Measurements from ENCODE around the gene APP.
A peak's percentile ranks its signal among the peaks of the same experiment; 100 is the strongest.

Gene APP

DNA sequence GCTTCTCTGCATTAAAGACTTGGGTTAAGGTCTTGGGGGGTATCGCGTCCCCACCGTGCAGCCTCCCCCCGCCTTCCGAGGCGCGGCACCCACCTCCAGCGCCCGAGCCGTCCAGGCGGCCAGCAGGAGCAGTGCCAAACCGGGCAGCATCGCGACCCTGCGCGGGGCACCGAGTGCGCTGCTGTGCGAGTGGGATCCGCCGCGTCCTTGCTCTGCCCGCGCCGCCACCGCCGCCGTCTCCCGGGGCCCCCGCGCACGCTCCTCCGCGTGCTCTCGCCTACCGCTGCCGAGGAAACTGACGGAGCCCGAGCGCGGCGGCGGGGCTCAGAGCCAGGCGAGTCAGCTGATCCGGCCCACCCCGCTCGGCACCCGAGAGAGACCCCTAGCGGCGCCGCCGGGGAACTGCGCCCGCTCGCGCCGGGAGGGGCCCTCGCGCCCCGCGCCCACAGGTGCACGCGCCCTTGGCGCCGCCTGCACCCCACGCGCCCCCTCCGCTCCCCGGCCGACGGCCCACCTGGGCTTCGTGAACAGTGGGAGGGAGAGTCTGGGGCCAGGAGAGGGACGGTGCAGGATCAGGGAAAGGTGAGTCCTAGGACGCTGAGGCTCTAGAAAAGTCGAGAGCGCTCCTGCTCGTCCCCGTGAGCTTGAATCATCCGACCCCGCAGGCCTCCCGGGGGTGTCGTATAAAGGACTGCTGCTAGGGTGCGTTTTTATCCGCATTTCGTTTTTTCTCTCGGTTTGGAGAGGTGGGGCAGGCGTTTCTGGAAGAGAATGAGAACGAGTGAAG, at the start of gene APP:
TSS of gene APP (minus strand) at position 300 of the 787 bp plus-strand sequence. CDS start at position 150, 150 bp downstream.
- DNase-seq = peak; percentile 5

DNA sequence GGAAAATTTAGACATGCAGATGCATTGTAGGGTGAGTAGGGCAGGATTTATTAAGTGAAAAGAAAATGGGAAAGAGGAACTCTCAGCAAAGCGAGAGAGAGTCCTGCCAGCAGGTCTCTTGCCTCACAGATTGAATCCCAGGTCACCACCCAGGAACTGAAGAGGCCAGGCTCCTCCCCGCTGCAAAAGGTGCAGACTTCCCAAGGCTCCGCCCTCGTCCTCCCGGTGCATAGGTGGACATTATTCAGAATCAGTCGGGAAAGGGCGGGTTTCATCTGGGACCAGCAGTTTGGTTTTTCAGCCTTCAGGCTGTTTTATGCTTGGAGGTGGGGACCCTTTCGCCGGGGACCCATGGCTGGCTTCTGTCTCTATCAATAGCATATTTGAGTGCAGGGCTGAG, 41.6 kb upstream of the APP start:
- no peak for DNase-seq

DNA sequence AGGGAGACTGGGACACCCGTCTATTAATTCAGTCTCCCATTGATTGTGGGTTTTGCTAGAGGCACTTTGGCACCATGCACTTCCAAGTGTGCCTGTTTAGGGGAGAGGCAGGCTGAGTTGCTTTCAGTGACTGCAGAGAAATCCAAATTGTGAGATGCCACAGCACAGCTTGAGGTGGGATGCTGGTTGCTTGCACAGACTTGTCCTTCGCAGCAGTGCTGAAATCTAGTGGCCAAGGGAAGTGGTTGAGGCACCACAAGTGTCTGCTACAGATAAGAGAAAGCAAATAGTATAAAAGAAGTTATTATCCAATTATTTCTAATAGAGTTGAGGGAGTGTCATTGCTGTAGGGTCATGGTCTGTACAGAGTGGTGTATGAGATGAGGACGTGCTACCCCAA, 40.0 kb upstream of the APP start:
- no peak for DNase-seq

DNA sequence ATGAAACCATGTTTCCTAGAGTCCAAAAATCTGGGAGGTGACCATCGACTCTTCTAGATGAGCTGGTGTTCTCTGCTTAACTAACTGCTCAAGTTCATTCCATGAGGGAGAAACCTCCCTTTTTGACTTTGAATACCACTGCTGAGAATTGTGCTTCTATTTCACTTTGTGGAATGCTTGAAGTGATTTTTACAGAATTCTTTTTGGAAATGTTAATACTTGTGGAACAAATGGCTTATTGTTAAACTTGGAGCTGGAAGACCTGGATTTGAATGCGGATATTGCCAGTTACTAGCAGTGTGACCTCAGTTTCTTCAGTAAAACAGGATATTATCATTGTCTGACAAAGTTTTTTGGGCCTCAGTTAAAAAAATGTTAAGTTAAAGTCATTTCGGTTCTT, 36.5 kb upstream of the APP start:
- no peak for DNase-seq

DNA sequence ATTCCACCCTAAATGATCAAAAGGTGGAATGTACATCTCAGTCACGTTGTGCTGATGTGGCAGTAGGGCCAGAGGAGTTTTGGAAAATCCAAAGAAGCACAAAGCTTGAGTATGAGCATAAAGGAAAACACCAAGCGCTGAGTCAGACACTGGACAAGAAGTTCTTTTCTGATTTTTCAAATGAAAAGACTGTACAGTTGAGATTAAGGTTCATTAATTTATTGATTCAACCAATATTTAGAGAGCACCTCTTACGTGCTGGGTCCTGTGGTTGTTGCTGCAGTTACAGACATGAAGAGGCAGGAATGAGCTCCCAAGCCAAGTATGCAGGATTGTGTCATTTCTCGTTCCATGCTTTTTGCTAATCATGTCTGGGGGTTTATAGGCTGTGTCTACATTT, 28.9 kb upstream of the APP start:
- DNase-seq = no peak

DNA sequence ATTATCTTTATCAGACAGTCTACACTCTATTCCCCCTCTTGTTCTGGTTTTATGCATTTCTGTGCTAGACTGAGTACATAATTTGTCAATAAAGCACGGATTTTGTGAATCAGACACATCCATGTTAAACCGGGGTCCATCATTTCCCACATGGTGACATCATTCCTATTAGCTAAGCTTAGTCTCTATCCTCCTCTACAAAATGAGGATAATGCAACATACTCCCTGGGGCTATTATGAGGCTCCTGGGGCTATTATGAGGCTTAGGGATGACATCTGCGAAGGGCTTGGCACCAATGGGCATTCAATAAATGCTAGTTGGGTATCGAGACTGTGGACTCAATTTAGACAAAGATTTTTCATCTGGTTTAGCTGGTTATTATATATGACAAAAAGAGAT, 25.1 kb upstream of the APP start:
- DNase-seq = no peak

DNA sequence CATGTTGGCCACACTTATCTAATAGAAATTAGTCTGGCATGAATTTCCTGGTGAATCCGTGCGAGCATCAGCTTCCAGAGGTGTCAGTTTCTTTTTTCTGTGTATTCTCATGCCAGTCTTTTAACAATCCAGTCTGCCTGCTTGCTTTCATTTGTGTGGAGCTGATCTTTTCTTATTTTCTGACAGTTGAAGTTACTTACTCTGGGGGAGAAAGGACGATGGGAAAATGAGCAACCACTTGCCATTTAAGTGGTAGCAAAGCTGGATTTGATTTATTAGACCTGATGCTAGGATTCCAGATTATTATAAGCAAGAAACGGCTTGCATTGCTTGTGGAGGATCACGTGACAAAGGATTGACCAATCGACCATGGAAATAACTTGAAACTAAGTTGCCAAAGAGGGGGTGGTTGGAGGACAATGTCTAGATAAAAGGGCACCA, 24.3 kb upstream of the APP start:
- no peak for DNase-seq

DNA sequence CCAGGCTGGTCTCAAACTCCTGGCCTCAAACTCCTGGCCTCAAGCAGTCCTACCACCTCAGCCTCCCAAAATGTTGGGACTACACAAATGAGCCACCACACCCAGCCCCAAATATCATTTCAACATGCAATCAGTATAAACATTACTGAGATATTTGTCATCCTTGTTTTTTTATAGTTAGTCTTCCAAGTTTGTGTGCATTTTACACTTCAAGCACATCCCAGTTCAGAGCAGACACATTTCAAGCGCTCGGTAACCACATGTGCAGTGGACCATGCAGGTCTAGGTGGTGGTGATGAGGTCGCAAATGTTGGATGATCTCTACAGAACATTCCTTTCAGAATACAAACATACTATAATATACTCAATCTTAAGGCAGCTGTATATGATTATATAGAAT, 23.8 kb upstream of the APP start:
- DNase-seq = no peak

DNA sequence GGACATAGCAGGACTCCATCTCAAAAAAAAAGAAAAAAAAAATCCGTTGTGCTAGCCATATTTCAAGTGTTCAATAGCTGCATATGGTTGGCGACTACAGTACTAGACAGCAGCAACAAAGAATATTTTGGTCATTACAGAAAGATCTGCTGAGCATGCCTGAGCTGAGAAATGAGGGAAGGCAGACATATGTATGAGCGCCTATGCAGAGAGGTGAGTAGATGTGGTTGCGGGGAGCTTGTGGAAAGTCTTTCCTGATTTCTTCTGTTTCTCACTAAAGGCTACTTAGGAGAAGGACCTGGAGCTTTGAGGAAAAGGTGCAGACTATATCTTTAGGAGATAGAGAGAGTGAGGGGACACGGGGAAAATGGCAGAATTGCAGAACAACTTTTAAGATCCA, 21.0 kb upstream of the APP start:
- no peak for DNase-seq

DNA sequence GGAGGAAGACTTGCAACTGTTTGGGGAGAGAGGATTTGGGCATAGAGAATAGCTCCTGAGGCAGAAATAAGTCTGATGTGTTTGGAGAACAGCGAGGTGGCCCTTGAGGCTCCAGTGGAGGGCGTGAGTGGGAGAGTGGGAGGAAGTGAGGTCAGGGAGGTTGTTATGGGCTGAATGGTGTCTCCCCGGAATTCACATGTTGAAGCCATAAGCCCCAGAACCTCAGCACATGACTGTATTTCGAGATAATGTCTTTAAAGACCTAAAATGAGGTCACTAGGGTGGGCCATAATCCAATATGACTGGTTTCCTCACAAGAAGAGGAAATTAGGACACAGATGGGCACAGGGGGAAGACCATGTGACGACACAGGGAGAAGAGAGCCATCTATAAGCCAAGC, 17.9 kb upstream of the APP start:
- DNase-seq = no peak

DNA sequence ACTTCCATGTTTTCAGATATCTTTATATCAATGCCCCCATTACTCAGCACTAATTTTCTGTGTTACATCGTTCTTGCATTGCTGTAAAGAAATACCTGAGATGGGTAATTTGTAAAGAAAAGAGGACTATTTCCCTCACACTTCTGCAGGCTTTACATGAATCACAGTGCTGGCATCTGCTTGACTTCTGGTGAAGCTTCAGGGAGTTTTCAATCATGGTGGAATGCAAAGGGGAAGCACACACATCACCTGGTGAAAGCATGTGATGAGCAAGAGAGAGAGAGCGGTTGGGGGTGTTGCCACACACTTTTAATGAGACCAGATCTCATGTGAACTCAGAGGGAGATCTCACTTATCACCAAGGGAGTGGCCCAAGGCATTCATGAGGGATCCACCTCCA, 14.9 kb upstream of the APP start:
- DNase-seq = no peak

DNA sequence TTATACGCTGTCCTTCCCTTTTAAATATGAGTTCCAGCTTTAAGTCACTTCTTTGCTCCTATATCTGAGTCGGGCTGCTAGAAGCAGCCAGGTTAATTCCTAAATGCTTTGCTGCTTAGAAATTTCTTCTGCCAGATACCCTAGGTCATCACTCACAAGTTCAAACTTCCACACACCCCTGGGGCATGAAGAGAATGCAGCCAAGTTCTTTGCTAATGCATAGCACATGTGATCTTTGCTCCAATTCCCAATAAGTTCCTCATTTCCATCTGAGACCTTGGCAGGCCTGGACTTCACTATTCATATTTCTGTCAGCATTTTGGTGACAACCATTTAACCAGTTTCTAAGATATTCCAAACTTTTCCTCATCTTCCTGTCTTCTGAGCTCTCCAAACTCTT, 14.5 kb upstream of the APP start:
- DNase-seq = no peak

DNA sequence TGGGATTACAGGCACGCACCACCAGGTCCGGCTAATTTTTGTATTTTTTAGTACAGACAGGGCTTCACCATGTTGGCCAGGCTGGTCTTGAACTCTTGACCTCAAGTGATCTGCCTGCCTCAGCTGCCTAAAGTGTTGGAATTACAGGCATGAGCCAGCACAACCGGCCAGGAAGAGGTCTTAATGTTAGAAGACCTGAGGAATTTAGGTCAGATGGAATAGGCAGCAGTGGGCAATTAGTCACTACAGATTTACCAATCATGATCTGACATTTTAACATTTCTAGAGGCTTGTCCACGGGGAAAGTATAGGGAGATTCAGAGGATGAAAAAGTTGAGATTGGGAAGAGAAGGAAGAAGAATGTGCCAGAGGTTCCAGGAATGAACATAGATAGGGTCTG, 8.9 kb upstream of the APP start:
- DNase-seq = no peak

DNA sequence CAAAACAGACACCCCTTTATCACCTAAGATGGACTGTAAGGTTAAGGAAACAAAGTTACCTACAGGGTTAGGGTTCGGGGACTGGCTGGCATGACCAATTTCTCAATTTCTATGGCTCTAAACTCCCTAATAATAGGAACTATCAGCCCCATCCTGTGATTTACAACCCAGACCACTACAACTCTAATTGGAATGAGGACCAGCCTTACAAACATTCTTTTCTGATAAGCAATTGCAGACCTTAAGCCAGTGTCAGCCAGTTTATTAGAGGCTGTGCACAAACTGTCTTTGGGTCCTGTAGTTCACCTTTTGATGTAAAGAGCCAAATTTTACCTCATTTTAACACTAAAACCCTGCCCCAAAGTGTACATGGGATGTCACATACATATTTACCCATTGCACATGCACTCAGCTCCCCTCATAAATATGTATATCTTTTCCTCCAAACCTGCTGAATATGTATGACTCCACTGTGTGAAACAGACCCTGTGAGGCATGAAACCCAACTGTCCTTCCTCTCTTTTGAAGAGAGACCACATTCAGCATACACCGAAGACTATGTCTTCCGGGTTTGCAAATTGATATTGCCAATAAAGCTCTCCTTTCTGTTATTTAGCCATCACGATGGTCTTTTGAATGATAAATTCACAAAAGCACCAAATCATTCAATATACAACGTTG, 7.3 kb upstream of the APP start:
- no peak for DNase-seq

DNA sequence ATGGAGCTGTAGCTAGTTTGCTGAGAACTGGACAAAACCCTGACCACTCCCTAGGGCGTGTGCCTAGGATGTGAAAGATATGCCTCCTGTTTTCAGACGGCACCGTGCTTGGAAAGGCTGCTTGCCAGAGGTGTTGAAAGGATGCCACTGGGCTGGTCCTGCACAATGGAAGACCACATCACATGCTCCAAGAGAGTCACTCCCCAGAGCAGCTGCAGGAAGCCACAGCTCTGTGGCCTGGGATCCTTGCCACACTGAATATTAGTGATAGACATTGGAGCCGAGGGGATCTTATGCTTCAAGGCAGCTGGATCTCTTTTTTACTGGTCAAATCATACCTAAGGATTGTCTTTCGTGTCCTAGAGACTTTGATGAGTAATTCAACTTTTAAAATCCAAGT, 6.6 kb upstream of the APP start:
- DNase-seq = no peak

DNA sequence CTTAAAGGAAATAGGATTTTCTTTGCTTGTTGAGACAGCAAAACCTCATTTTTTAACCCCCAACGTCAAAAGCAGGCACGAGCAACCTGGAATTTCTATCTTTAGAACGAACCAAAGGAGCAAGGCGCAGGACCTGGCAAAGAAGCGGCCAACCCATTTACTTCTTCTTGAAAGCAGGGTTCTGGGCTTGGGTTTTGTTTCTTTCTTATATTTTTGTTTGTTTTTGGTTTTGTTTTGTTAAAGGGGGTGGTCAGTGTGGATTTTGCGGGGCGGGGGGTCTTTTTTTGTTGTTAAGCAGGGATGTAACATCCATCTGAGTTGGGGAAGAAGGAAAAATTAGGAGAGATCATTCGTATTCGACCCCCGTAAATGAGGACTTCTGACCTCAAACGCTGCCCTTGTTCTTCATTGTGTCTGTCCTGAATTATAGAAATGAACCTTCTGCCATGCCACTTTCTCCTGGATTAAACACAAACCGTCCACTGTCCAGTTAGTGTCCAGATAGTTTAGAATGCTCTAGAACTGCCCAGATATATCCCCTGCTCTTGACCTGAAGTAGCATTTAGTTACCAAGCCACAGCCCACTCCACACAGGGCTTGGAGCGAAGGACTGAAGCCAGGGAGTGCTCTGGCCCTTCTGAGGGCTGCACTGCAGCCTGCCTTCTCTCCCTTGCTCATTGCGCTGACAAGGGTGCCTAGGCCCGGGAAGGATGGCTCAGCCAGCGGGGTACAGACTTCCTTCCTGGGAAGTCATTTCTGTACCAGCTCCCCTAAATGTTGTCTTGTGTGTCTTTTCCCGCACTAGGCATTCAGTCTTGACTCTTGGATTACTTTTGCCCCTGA, 909 bp upstream of the APP start:
- DNase-seq = no peak

DNA sequence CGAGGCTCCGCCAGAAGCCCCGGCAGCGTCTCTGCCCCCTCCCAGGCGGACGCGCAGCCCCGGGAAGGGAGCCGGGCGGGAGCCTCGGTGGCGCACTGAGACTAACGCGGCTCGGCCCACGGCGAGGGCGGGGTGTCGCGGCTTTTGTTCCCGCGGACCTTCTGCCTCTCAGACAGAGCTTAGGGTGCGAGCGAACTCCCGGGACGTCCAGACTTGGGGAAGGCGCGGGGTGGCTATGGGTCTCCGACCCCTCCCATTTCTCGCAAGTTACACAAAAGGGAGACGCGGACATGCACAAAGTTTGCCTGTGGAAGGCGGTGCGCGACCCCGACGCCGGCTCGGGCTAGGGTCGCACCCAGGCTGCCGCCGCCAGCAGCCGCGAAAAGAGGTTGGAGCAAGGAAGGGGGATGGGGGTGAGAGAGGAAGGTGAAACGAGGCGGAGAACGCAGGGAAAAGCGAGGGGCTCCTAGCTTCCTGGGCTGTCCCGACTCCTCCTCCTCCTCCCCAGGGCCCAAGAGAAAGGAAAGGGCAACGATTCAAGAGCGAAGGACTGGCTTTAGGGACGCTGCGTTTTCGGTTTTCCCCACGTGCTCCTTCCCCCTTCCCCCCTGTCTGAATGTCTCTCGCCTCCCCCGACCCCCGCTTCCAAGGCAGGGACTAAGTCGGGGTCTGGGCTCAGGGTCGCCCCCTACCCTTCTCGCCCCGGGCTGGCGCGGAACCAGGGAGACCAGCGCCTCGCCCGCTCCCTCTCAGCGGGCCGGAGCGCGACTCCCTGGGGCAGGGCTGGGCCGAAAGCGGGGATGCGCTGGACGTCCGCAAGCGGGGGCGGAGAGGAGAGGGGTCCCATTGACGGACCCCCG, 729 bp downstream of the APP start:
- no peak for DNase-seq

DNA sequence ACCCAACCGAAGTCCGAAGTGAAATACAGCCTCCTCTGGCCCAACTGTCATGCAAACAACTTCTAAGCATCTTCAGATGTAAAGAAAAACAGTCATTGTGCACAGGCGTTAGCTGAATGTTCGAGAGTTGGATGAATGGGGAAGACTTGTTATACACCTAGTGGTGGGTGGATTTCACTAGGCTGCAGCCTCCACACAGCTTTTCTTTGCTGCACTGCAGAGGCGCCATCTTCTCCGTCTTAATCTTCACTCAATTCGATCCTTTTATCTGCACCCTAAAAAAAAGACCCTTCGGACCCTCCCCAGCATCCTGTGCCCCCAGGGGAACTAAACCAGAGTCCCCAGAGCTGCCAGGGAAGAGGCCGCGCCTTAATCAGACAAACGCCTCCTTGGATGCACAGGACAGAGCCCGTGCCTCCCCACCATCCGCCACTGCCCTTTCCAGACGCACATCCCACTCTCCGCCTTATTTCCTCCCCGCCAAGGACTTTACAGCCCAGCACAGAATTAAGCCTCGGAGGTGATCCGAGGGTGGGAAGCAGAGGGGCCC, 1.4 kb downstream of the APP start:
- peak; percentile 2 for DNase-seq

DNA sequence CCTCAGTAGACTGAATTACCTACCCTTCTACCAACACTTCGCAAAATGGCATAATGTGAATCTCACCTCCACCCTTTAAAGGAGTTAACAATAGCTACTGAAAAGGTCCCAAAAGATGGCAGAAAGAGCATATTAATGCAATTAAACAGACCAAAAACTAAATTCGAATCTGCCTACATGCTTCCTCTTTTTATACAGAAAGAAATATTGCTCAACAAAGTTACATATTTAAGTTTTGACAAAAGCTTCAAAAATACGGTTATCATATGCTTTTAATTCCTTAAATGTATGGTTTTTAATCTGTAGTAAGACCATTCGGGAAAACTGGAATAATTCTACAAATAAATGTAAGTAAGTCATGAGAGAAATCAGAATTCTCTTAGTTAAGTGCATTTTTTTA, 2.2 kb downstream of the APP start:
- DNase-seq = no peak

DNA sequence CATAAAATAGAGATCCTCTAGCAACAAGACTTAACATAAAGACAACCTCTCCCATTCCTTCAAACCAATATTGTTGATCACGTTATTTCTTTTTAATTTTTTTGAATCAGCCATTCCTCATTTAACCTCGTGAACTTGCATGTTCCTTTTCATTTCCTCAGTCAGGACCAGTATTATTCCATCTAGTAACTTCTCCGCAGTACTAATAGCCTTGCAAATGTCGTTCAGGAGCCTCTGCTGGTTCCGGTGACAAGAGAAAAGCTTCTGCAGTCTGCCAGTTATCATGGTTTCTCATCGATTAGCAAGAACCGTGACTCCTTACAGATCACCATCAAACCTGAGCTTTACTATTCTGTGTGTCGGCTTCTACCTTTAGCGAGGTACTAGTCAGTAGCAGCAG, 3.0 kb downstream of the APP start:
- DNase-seq = no peak

DNA sequence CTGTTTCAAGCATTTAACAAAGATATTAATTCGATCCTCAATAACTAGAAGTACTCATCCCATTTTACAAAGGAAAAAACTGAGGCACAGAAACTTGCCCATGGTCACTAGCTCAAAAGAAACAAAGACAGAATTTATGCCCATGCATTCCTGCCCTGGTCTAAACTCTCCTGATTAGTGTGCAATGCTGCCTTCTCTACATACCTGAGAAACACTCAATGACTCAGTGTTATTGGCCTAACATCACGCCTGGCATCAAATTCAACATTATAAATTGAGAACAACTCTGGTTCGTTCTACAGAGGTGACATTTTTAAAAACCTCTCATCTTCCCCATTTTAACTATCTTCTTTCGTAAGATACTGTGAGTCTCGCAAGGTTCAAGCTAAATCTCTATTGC, 5.2 kb downstream of the APP start:
- DNase-seq = no peak

DNA sequence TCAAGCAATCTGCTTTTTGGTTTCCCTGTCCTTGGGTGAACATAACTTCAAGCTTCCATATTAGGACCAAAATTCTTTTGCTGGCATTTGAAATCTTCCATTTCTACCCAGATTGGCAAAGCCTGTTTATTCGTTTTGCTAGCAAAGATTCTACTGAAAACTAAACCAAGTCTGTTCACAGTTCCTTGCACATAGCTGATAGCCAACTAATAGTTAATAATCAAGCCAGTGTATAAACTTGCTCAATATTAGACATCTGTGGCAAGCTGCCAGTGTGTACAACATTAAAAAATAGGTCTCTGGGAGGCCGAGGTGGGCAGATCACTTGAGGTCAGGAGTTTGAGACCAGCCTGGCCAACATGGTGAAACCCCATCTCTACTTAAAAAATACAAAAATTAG, 6.3 kb downstream of the APP start:
- DNase-seq = no peak

DNA sequence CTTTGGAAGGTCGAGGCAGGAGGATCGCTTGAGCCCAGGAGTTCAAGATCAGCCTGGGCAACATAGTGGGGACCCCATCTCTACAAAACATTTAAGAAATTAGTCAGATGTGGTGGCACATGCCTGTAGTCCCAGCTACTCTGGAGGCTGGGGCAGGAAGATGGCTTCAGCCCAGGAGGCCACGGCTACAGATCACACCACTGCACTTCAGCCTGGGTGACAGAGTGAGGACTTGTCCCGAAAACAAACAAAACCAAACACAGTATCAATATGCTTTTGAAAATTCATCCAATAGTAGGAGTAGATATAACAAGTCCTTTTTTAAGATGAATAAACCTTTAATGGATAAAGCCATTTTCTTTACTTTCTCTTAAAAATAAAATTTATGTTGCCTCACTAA, 8.5 kb downstream of the APP start:
- no peak for DNase-seq
